Caco-2 (cell line): ENCODE data around the gene SH2D4B. TPM values are rescaled to one million over a fixed set of nuclear protein-coding genes. Genes with fewer than 3 reads are reported as not detected.

Experiments
- BruUV-seq: library from RNA; stranded (reverse); fragments of 400-500 nt; replicated peaks from 2 replicates; lab custom pipeline; 2021; lab: Mats Ljungman, UMichigan
- CTCF ChIA-PET: fragments of 300-600 bp; sonication (Branson Sonifier 250); formaldehyde crosslinking; loops from one replicate; lab custom pipeline; 2022; ENCODE audit warnings: antibody characterized with exemption; lab: Charles Lee
- POLR2A ChIA-PET: fragments of 300-600 bp; sonication (Branson Sonifier 250); formaldehyde crosslinking; loops from one replicate; lab custom pipeline; 2022; ENCODE audit warnings: antibody characterized with exemption; lab: Charles Lee
- DNase-seq, 2 experiments: peaks; one replicate each; pipeline versions ENCODE4 v3.0.0 to v3.0.0-alpha.2; 2020 to 2022
- H3K27me3 ChIP-seq: replicated peaks from 2 replicates; pipeline ENCODE4 v1.6.0; 2011; ENCODE audit warnings: low read length; ENCODE audit not compliant: control insufficient read depth, insufficient read depth
- H3K36me3 ChIP-seq: 2 replicates; pipeline ENCODE4 v1.5.1; 2011; ENCODE audit warnings: low read length; ENCODE audit not compliant: control insufficient read depth, insufficient read depth
- H3K4me1 ChIP-seq: fragments of 250-450 bp; sonication (Bioruptor Pico); 2 replicates; pipeline ENCODE4 v1.5.1; 2020; ENCODE audit warnings: mild to moderate bottlenecking
- H3K4me3 ChIP-seq: 2 replicates; pipeline ENCODE4 v1.5.1; 2011; ENCODE audit warnings: low read depth, mild to moderate bottlenecking, control low read depth, low read length
- H3K9me3 ChIP-seq: fragments of 250-450 bp; sonication (Bioruptor Pico); 2 replicates; pipeline ENCODE4 v1.5.1; 2020; ENCODE audit warnings: mild to moderate bottlenecking, moderate library complexity
- H3K27ac Mint-ChIP-seq: one replicate; pipeline ENCODE4 v1.8.0; 2022; ENCODE audit warnings: mixed read lengths; ENCODE audit not compliant: unreplicated experiment
- H3K27me3 Mint-ChIP-seq: one replicate; pipeline ENCODE4 v1.8.0; 2022; ENCODE audit warnings: mixed read lengths; ENCODE audit not compliant: insufficient read depth, unreplicated experiment
- H3K36me3 Mint-ChIP-seq: one replicate; pipeline ENCODE4 v1.8.0; 2022; ENCODE audit warnings: mild to moderate bottlenecking, mixed read lengths; ENCODE audit not compliant: insufficient read depth, unreplicated experiment
- H3K4me1 Mint-ChIP-seq: one replicate; pipeline ENCODE4 v1.8.0; 2022; ENCODE audit warnings: low read depth, mixed read lengths; ENCODE audit not compliant: unreplicated experiment
- H3K4me3 Mint-ChIP-seq: one replicate; pipeline ENCODE4 v1.8.0; 2022; ENCODE audit warnings: mild to moderate bottlenecking, moderate library complexity, mixed read lengths; ENCODE audit not compliant: unreplicated experiment
- H3K9me3 Mint-ChIP-seq: one replicate; pipeline ENCODE4 v1.8.0; 2022; ENCODE audit warnings: mixed read lengths; ENCODE audit not compliant: unreplicated experiment
- CTCF ChIP-seq, 2 experiments: fragments of 200-600 bp in 1 of 2; IDR thresholded peaks; 1 replicate in 1 of 2; 2 replicates in 1 of 2; pipeline versions ENCODE4 v1.5.1 to v1.8.0; 2011 to 2022; ENCODE audit warnings: antibody characterized with exemption in 1 of 2, control low read depth in 1 of 2, inconsistent platforms in 1 of 2, low read depth in 1 of 2, low read length in 1 of 2, mild to moderate bottlenecking in 1 of 2, moderate library complexity in 1 of 2; ENCODE audit not compliant: insufficient read depth in 1 of 2, severe bottlenecking in 1 of 2, unreplicated experiment in 1 of 2
- intact Hi-C: fragments of 100-400 bp; cut with micrococcal nuclease; formaldehyde crosslinking; loops from one replicate; pipeline ENCODE4 v1.10.0; 2022; ENCODE audit not compliant: unreplicated experiment
- total RNA-seq: library from RNA; stranded (reverse); gene quantifications from 2 replicates; pipeline ENCODE4 v1.2.3, GENCODE V29; 2022

Gene SH2D4B
- total RNA-seq, 1 experiment from 2014 or later, result 0.23 TPM

GRCh38 chr10:80600256-80600655 lies 62.6 kb downstream of the SH2D4B start:
- Histone ChIP-seq H3K4me1 (no peaks in the 10 kb centered on the region), H3K4me3 (no peak overlapping the region), H3K36me3 (no peaks in the 10 kb centered on the region), H3K9me3 (no peaks in the 10 kb centered on the region), H3K27me3 (no peaks in the 10 kb centered on the region)
- no TSS peak for BruUV-seq
- H3K4me1 Mint-ChIP-seq, result no peaks in the 10 kb centered on the region
- H3K4me3 Mint-ChIP-seq, result no peak overlapping the region
- ChIA-PET CTCF (interaction anchor here (0.6 to 0.7 kb wide), 2 partner anchors 35 to 345 kb away, joined by 3 read pairs; no protein-coding TSS in a partner anchor), POLR2A (no interaction called here)
- no peak overlapping the region for H3K27ac Mint-ChIP-seq
- no peak for DNase-seq
- no peaks in the 10 kb centered on the region for H3K36me3 Mint-ChIP-seq
- no peak for TF ChIP-seq CTCF (IDR thresholded peaks at IDR 0.05; ENCODE audit: insufficient read depth in 1 of 2, low read depth in 1 of 2, low read length in 1 of 2, severe bottlenecking in 1 of 2, unreplicated experiment in 1 of 2)
- H3K9me3 Mint-ChIP-seq, result no peaks in the 10 kb centered on the region
- H3K27me3 Mint-ChIP-seq, result no peaks in the 10 kb centered on the region
- intact Hi-C loops, result no loop called here

GRCh38 chr10:80602881-80603280 lies 65.2 kb downstream of the SH2D4B start:
- H3K9me3 Mint-ChIP-seq, result no peaks in the 10 kb centered on the region
- CTCF ChIA-PET, result no interaction called here
- TF ChIP-seq CTCF (IDR thresholded peaks at IDR 0.05; ENCODE audit: insufficient read depth in 1 of 2, low read depth in 1 of 2, low read length in 1 of 2, severe bottlenecking in 1 of 2, unreplicated experiment in 1 of 2), result no peak
- no peaks in the 10 kb centered on the region for H3K27me3 Mint-ChIP-seq
- no peaks in the 10 kb centered on the region for H3K27me3 ChIP-seq
- no peak overlapping the region for H3K27ac Mint-ChIP-seq
- no peaks in the 10 kb centered on the region for H3K36me3 Mint-ChIP-seq
- no peak for DNase-seq
- BruUV-seq, result no TSS peak
- intact Hi-C loops, result no loop called here
- POLR2A ChIA-PET, result no interaction called here
- H3K36me3 ChIP-seq, result no peaks in the 10 kb centered on the region
- no peak overlapping the region for H3K4me3 ChIP-seq
- no peaks in the 10 kb centered on the region for H3K4me1 ChIP-seq
- H3K9me3 ChIP-seq, result no peaks in the 10 kb centered on the region
- H3K4me3 Mint-ChIP-seq, result no peak overlapping the region
- no peaks in the 10 kb centered on the region for H3K4me1 Mint-ChIP-seq

- Mint-ChIP-seq H3K9me3 (no peaks in the 10 kb centered on the region), H3K27me3 (no peaks in the 10 kb centered on the region), H3K36me3 (no peaks in the 10 kb centered on the region), H3K27ac (no peak overlapping the region), H3K4me3 (no peak overlapping the region), H3K4me1 (no peaks in the 10 kb centered on the region)
- Histone ChIP-seq H3K9me3 (no peaks in the 10 kb centered on the region), H3K4me3 (no peak overlapping the region), H3K27me3 (no peaks in the 10 kb centered on the region), H3K36me3 (no peaks in the 10 kb centered on the region), H3K4me1 (no peaks in the 10 kb centered on the region)
- intact Hi-C loops, result no loop called here
- BruUV-seq, result no TSS peak
- CTCF ChIA-PET, result no interaction called here
- DNase-seq, result no peak
- TF ChIP-seq CTCF (IDR thresholded peaks at IDR 0.05; ENCODE audit: insufficient read depth in 1 of 2, low read depth in 1 of 2, low read length in 1 of 2, severe bottlenecking in 1 of 2, unreplicated experiment in 1 of 2), result no peak
- POLR2A ChIA-PET, result no interaction called here
These were observed 65.8 kb downstream of the SH2D4B start for GRCh38 chr10:80603516-80603915.
